Endothelial cell of umbilical vein (primary cell): ENCODE measurements around the gene ASB1.

ENCODE experiments used
- POLR2A ChIP-seq: IDR thresholded peaks from 2 replicates; pipeline ENCODE4 v1.6.1; 2012; ENCODE audit warnings: low read depth, mild to moderate bottlenecking, control low read depth, low read length
- TF ChIP-seq, protein P1 (sequence below), 2 donors: IDR thresholded peaks; 1 replicate in 1 of 2; 2 replicates in 1 of 2; pipeline ENCODE4 v1.5.1; 2011; ENCODE audit warnings: low read length in 2 of 2, mild to moderate bottlenecking in 2 of 2, moderate library complexity in 2 of 2, control low read depth in 1 of 2, inconsistent platforms in 1 of 2, low read depth in 1 of 2; ENCODE audit not compliant: insufficient read depth in 1 of 2; ENCODE audit errors: extremely low read depth in 1 of 2

DNA sequence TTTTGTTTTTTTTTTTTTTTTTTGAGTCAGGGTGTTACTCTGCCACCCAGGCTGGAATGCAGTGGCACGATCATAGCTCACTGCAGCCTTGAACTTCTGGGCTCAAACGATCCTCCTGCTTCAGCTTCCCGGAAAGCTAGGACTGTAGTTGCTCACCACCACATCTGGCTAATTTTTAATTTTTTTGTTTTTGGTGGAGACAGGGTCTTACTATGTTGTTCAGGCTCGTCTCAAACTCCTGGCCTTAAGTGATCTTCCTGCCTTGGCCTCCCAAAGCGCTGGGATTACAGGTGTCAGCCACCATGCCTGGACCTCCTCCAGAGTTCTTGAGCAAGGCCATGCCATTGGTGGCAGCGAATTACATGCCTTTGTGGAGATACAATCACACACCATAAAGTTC is 35.2 kb downstream of the ASB1 start:
- no peak for TF ChIP-seq POLR2A
- TF ChIP-seq, protein P1, sequence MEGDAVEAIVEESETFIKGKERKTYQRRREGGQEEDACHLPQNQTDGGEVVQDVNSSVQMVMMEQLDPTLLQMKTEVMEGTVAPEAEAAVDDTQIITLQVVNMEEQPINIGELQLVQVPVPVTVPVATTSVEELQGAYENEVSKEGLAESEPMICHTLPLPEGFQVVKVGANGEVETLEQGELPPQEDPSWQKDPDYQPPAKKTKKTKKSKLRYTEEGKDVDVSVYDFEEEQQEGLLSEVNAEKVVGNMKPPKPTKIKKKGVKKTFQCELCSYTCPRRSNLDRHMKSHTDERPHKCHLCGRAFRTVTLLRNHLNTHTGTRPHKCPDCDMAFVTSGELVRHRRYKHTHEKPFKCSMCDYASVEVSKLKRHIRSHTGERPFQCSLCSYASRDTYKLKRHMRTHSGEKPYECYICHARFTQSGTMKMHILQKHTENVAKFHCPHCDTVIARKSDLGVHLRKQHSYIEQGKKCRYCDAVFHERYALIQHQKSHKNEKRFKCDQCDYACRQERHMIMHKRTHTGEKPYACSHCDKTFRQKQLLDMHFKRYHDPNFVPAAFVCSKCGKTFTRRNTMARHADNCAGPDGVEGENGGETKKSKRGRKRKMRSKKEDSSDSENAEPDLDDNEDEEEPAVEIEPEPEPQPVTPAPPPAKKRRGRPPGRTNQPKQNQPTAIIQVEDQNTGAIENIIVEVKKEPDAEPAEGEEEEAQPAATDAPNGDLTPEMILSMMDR (IDR thresholded peaks at IDR 0.05; ENCODE audit: extremely low read depth in 1 of 2, insufficient read depth in 1 of 2, low read depth in 1 of 2, low read length in 2 of 2), result no peak
